Pancreas (tissue), 10 donors: ENCODE results near the gene LSM3. TPM values are rescaled to one million over a fixed set of nuclear protein-coding genes. Genes with fewer than 3 reads are reported as not detected.
A peak's percentile ranks its signal among the peaks of the same experiment; 100 is the strongest.

Experiments used
- ATAC-seq, 4 donors: fragments of 200-7000 bp; cut with Tn5 transposase; one replicate each; pipeline versions ENCODE4 v1.8.0 to v1.9.1; 2020; ENCODE audit warnings: mild to moderate bottlenecking in 4 of 4, moderate library complexity in 4 of 4
- DNase-seq, 6 donors: peaks; one replicate each; pipeline ENCODE4 v3.0.0-alpha.2; 2020
- FAIRE-seq: peaks from 2 replicates; lab custom pipeline; 2012; peaks lifted over from hg19 to GRCh38; lab: Jason Lieb, UNC
- H3K27ac ChIP-seq, 4 donors: fragments of 200-600 bp; sonication (generic); 1 replicate in 3 of 4; 2 replicates in 1 of 4; pipeline versions ENCODE4 v1.5.0 to v1.8.0; 2020
- H3K27me3 ChIP-seq, 4 donors: fragments of 200-600 bp; one replicate each; pipeline ENCODE4 v1.8.0; 2021
- H3K36me3 ChIP-seq, 3 donors: fragments of 200-600 bp; sonication (generic) in 1 of 3; one replicate each; pipeline versions ENCODE4 v1.5.0 to v1.8.0; 2020 to 2021
- H3K4me1 ChIP-seq, 3 donors: fragments of 200-600 bp; one replicate each; pipeline ENCODE4 v1.8.0; 2021
- H3K4me3 ChIP-seq, 4 donors: fragments of 200-600 bp; sonication (generic) in 2 of 4; one replicate each; pipeline versions ENCODE4 v1.5.0 to v1.8.0; 2020 to 2021
- H3K9me3 ChIP-seq, 4 donors: fragments of 200-600 bp; one replicate each; pipeline ENCODE4 v1.8.0; 2021
- WGBS, 2 donors: extraction: QIAGEN DNeasy Blood & Tissue Kit; methylation state at CpG; one replicate each; pipeline ENCODE4 v1.1.7; 2013; 5-methylcytosine and 5-hydroxymethylcytosine counted together
- intact Hi-C, 3 donors: fragments of 100-400 bp; cut with DNase I; formaldehyde crosslinking; loops; one replicate each; pipeline versions ENCODE4 v1.11.1 to v1.14.2; 2022
- polyA plus RNA-seq, 2 donors: library from polyadenylated mRNA; stranded (reverse); fragments of 200-250 nt; gene quantifications; one replicate each; pipeline ENCODE4 v1.2.3, GENCODE V29; 2013
- total RNA-seq, 6 donors: library from RNA; stranded (reverse); fragmentation: NEBNext Ultra II Directional in 4 of 6; extraction: Animal tissue kit (Norgen Biotek cat#: 25700) in 4 of 6; gene quantifications; one replicate each; pipeline versions ENCODE4 v1.2.1 to v1.2.4, GENCODE V29; 2021 to 2023
- TF ChIP-seq, protein P1 (sequence below), 4 donors: fragments of 200-600 bp; sonication (generic) in 3 of 4; IDR thresholded peaks; one replicate each; pipeline versions ENCODE4 v1.5.0 to v1.8.0; 2021; ENCODE audit warnings: antibody characterized with exemption in 4 of 4
- donor health status: healthy with polysubstance abuse.
- donor health status: DM: no; HTN: no; CAD: no; lungs with moderate emphysema.
- donor health status: DM: no; HTN: no; CAD: no.
- donor health status: control.
- donor health status: control.
- donor health status: Bipolar disorder and iron deficiency.
- donor health status: DM: yes; HTN: yes; CAD: no.
- donor health status: DM: no; HTN: no; CAD: no.
- donor health status: DM: no; HTN: no; CAD: no.
- donor health status: DM: yes; HTN: yes; CAD: no.

The LSM3 gene
- total and polyA plus RNA-seq, 8 donors, result 3.2 to 7.9 (median 4.3) TPM

- ATAC-seq, result no peak
- H3K27ac ChIP-seq, result no peak overlapping the region
- no peaks in the 10 kb centered on the region for H3K4me1 ChIP-seq
- FAIRE-seq, result no peak
- 87 to 93% methylated on average over 7 of the region's 7 CpGs for WGBS, 2 donors
- H3K27me3 ChIP-seq, result no peaks in the 10 kb centered on the region
- no peak overlapping the region for H3K4me3 ChIP-seq
- H3K9me3 ChIP-seq, result no peaks in the 10 kb centered on the region
- intact Hi-C loops, result no loop called here
- TF ChIP-seq, protein P1, sequence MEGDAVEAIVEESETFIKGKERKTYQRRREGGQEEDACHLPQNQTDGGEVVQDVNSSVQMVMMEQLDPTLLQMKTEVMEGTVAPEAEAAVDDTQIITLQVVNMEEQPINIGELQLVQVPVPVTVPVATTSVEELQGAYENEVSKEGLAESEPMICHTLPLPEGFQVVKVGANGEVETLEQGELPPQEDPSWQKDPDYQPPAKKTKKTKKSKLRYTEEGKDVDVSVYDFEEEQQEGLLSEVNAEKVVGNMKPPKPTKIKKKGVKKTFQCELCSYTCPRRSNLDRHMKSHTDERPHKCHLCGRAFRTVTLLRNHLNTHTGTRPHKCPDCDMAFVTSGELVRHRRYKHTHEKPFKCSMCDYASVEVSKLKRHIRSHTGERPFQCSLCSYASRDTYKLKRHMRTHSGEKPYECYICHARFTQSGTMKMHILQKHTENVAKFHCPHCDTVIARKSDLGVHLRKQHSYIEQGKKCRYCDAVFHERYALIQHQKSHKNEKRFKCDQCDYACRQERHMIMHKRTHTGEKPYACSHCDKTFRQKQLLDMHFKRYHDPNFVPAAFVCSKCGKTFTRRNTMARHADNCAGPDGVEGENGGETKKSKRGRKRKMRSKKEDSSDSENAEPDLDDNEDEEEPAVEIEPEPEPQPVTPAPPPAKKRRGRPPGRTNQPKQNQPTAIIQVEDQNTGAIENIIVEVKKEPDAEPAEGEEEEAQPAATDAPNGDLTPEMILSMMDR (IDR thresholded peaks at IDR 0.05), result no peak
- H3K36me3 ChIP-seq, result peaks cover 6 to 64% (median 27%) of the 10 kb centered on the region in 3 donors
- DNase-seq, result peak in 1 of 6 donors; percentile 32
These were observed 23.6 kb upstream of the LSM3 start for GRCh38 chr3:14154895-14155440.

DNA sequence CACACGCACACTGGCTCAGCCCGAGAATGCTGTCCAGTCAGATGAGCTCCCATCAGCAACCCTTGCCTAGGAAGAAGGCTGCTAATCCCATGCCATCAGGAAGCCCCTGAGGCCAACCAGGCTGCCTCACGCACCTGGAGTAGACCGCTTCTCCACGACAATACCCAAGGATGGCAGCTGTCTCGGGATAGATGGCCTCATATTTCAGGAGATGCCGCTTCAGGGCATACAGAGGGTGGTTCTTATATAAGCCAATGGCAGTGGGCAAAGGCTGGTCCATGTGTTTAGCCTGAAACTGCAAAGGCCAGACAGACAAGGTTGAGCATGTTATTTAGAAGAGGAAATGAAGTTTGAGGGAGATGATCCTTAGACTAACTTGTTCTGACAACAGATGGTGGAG, 22.4 kb upstream of the LSM3 start:
- intact Hi-C loops, result no loop called here
- Histone ChIP-seq H3K36me3 (peaks cover 6 to 76% (median 37%) of the 10 kb centered on the region in 3 donors), H3K4me1 (no peaks in the 10 kb centered on the region), H3K27me3 (no peaks in the 10 kb centered on the region), H3K4me3 (no peak overlapping the region), H3K9me3 (no peaks in the 10 kb centered on the region), H3K27ac (no peak overlapping the region)
- TF ChIP-seq, protein P1 (IDR thresholded peaks at IDR 0.05), result no peak
- whole genome bisulfite sequencing, 2 donors, result 97% methylated on average over 7 of the region's 7 CpGs
- ATAC-seq (no peak), DNase-seq (no peak), FAIRE-seq (no peak)

DNA sequence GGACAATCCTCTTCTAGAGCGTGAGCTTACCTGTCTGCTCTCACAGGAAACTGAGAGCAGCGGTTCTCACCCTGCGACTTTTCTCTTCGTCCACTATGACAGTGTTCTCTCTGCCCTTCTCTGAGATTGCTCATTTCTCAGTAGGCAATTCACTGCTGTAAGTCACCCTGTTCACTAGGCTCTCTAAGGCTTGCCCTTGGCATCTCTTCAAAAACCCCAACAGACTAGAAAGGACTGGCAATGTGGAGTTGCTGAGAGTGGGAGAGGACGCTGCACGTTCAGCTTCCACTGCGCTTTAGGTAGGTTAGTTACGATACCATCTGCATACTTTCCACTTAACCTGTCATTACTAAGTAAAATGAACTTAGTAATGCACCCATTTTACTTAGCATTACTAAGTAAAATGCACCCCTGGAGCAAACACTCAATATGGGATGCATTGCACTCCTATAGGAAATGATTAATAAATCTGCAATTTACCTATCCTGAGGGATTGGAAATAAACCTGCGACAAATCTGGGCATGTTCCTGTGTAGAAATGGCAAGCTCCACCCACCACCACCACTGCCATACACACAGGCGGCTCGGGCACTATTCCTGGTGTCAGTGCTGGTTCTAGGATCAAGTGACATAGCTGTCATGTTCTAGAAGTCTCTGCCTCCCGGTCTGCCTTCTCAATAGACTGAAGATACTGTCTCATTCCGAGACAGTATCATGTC, 21.6 kb upstream of the LSM3 start:
- Histone ChIP-seq H3K36me3 (peaks cover 6 to 76% (median 40%) of the 10 kb centered on the region in 3 donors), H3K4me3 (no peak overlapping the region), H3K9me3 (no peaks in the 10 kb centered on the region), H3K4me1 (no peaks in the 10 kb centered on the region), H3K27ac (no peak overlapping the region), H3K27me3 (no peaks in the 10 kb centered on the region)
- FAIRE-seq (no peak), DNase-seq (no peak), ATAC-seq (no peak)
- TF ChIP-seq, protein P1 (IDR thresholded peaks at IDR 0.05), result no peak
- intact Hi-C loops, result no loop called here
- 95 to 97% methylated on average over 13 of the region's 13 CpGs for WGBS, 2 donors

DNA sequence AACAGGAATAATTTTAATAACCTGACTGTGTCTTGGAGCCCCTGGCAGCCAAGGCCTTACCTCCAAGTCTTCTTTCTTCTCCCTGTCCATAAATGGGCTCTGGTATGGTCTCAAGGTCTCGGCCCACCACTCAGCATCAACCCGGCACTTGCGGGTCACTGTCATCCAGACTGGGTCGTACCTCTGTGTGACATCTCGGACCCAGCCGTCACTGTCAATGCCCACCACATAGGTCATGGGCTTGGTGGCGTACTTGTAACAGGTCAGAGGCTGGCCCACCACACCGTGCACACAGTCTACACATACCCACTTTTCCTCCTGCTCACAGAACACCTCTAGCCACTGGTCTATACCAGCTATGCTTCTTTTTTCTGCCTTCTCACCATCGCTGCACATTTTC, 20.7 kb upstream of the LSM3 start:
- no peak for FAIRE-seq
- Histone ChIP-seq H3K9me3 (no peaks in the 10 kb centered on the region), H3K4me1 (no peaks in the 10 kb centered on the region), H3K36me3 (peaks cover 6 to 78% (median 42%) of the 10 kb centered on the region in 3 donors), H3K4me3 (no peak overlapping the region), H3K27me3 (no peaks in the 10 kb centered on the region), H3K27ac (no peak overlapping the region)
- WGBS, 2 donors, result 96% methylated on average over 9 of the region's 9 CpGs
- no peak for ATAC-seq
- TF ChIP-seq, protein P1 (IDR thresholded peaks at IDR 0.05), result no peak
- intact Hi-C loops, result no loop called here
- peak in 1 of 6 donors; percentile 50 for DNase-seq

GRCh38 chr3:14158370-14158769, 20.2 kb upstream of the LSM3 start:
- ATAC-seq (no peak), FAIRE-seq (no peak), DNase-seq (peak in 1 of 6 donors; percentile 24)
- Histone ChIP-seq H3K36me3 (peaks cover 6 to 78% (median 47%) of the 10 kb centered on the region in 3 donors), H3K27me3 (no peaks in the 10 kb centered on the region), H3K4me1 (no peaks in the 10 kb centered on the region), H3K9me3 (no peaks in the 10 kb centered on the region), H3K27ac (no peak overlapping the region), H3K4me3 (no peak overlapping the region)
- WGBS, 2 donors, result 92 to 98% methylated on average over 14 of the region's 14 CpGs
- TF ChIP-seq, protein P1 (IDR thresholded peaks at IDR 0.05), result no peak
- intact Hi-C loops, result no loop called here
